GM21515 (cell line): ENCODE results near the gene KCTD6.

Experiments
- ATAC-seq: cut with Tn5 transposase; IDR thresholded peaks from one replicate; pipeline ENCODE4 v1.9.1; 2021; ENCODE audit not compliant: unreplicated experiment

KCTD6 gene

GRCh38 chr3:58491506-58492402, at the start of gene KCTD6:
TSS of gene KCTD6 (plus strand) at chr3:58492096. CDS start at chr3:58498756, 6,660 bp downstream.
- ATAC-seq: peak; percentile 93

DNA sequence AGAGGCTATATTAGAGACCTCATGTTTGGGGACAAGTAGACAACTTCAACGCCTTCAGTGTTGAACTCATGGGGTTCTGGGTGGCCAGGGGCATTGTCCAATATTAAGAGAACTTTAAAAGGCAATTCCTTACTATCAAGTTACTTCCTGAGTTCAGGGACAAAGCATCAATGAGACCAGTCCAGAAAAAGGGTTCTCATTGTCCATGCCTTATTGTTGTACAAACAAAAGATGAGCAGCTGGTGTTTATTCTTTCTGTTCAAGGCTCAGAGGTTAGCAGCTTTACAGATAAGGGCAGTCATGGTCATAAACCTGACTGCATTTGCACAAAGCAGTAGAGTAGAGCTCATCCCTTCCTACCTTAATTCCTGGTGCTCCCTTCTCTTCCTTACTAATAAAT, 39.7 kb upstream of the KCTD6 start:
- no peak for ATAC-seq

- ATAC-seq: no peak
These were observed 32.7 kb upstream of the KCTD6 start for GRCh38 chr3:58459160-58459559.

GRCh38 chr3:58462829-58463180, 29.1 kb upstream of the KCTD6 start:
- no peak for ATAC-seq

DNA sequence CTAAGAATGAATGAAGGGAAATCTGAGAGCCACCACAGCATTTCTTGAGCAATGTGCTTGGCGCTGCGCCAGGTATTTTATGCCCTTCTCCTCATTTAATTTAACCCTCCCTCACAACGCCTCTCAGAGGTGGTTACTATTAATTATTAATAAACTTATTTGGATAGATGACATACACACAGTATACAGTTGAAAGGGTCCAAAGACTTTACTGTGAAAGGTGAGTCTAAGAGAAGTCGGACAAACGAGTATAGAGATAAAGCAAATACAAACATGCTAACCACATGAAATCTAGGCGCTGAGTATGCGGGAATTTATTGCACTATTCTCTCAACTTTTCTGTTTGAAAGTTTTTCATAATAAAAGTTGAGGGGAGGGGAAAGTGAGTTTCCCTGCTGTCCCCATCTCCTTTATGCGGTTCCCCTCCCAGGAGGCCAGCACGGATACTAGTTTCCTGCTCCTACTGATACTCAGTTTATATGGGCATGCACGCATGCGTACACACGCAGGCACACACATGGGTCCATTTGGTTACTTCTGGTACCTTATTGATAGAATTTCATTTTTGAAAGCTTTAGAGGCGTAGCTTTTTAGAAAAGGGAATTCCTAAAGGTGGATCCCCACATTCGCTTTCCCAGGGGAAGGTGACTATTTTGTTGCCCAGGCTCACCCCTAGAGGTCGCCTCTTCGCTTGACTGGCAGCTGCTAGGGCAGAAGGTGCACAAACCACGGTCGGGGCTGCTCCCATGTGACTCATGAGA, 28.5 kb upstream of the KCTD6 start:
- ATAC-seq: peak; percentile 88

- ATAC-seq: no peak
These were observed 28.0 kb upstream of the KCTD6 start for GRCh38 chr3:58463942-58464271.

- no peak for ATAC-seq
These were observed 27.0 kb upstream of the KCTD6 start for GRCh38 chr3:58464866-58465265.

DNA sequence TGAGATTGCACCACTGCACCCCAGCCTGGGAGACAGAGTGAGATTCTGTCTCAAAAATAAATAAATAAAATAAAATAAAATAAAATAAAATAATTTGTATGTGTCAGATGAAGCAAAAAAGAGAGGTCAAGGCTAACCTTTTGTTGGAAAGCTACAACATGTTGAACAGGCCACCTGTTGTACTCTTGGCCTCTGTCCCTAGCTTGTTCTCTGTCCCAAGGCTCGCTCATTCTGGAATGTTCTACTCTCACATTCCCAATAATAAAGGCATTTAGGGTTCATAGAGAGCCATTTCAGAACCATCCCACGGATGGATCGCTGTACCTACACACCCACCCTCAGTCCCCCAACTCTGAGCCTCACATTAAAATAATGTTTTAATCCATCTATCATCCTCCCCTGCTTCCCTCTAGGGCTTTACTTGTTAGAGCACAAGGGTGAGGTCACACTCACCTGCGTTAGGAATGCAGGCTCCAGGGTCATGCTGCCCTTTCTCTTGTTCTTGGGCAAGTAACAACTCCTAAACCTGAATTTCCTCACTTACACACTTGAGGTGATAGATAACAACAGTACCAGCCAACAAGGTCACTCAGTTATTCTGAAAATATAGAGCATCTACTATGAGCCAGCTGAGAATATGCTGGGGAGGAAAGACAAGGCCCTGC, 24.9 kb upstream of the KCTD6 start:
- ATAC-seq: no peak

DNA sequence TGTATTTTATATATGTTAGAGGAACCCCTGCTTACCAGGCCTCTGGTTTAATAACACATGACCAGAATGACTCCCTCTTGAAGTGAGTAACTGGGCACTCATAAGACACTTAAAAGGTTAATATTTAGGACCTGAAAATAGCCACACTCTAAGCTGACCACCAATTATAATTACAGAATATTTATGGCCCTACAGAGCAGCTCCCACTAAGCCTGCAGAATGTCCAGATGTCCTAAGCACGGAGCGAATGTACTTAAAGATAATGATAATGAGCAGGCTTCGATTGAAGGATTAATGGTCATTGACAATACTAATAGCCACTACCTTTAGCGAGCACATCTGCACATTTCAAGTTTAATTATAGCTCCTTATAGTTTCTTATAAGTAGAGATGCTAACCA, 22.8 kb upstream of the KCTD6 start:
- no peak for ATAC-seq

DNA sequence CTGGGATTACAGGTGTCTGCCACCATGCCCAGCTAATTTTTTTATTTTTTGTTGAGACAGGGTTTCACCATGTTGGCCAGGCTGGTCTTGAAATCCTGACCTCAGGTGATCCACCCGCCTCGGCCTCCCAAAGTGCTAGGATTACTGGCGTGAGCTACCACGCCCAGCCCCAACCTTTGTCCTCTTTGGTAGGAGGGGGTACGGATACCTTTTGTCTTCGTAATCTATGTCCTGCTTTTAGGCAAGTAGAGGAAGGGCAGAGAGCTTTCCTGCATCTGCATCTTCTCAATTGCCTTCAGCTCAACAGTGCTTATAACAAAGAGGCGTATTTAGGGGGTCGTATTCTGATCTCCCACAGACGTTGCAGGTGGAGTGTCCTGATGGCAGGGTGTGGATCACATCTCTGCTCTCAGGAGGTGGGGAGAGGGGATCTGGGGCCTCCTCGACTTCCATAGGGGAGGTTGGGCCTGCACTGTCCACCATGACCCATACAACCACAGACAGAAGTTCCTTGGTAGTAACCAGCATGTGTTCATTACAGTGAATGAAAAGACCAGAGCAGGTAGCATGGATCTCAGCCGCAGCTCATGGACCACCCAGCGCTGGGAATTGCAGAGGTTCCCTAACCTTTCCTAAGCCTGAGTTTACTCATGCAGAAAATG, 21.4 kb upstream of the KCTD6 start:
- no peak for ATAC-seq

- ATAC-seq: no peak
These were observed 20.6 kb upstream of the KCTD6 start for GRCh38 chr3:58471025-58471887.

GRCh38 chr3:58473275-58473674, 18.6 kb upstream of the KCTD6 start:
- no peak for ATAC-seq

DNA sequence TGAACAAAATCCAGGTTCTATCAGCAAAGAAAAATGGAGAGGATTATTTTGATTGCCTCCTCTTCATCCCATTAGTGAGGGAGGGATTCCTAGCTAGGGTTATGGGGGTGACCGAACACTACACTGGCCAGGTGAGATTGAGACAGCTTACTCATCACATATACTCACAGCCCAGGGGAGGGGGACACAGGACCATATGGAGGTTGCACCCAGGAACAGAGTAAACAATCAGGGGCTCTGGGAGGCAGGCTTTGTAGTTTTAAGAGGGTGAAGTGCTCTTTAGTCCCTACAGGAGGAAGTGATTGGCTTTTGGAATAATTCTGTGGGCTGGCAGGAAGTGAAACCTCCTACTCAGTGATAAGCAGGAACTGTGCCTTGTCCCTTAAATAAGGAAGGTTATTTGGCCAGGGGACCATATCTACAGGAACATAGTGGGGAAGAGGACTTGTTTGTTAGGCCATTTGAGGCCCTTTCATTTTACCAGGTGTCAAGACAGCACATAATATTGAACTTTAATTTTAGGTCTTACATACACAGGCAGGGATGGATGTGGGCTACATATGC, 17.5 kb upstream of the KCTD6 start:
- no peak for ATAC-seq

DNA sequence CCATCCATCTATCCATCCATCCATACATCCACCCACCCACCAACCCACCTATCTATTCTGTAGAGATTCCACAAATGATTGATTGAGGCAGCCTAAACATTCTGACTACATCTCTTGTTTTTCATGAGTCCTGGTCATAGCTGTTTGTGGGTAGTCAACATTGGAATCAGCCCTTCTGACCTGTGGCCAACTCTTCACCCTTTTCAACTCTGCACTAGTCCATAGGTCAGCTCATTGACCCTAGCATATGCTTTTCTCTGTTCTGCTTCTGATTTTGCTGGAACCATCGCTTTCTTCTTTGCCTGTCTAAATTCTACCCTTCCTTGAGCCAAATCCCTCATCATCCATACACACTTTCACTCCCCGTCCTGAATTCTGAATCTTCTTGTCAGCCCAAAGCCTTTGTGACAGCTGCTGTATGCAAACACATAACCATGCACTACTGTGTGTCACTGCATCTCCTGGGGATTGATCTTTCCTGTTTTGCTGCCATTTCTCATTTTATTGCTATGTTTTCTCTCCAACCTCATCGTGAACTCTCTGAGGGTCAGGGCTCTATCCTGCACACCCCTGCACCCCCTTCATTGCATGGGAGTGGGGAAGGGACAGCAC, 16.8 kb upstream of the KCTD6 start:
- ATAC-seq: no peak

GRCh38 chr3:58478781-58479180, 13.1 kb upstream of the KCTD6 start:
- no peak for ATAC-seq

- ATAC-seq: no peak
These were observed 11.6 kb upstream of the KCTD6 start for GRCh38 chr3:58480309-58480708.

DNA sequence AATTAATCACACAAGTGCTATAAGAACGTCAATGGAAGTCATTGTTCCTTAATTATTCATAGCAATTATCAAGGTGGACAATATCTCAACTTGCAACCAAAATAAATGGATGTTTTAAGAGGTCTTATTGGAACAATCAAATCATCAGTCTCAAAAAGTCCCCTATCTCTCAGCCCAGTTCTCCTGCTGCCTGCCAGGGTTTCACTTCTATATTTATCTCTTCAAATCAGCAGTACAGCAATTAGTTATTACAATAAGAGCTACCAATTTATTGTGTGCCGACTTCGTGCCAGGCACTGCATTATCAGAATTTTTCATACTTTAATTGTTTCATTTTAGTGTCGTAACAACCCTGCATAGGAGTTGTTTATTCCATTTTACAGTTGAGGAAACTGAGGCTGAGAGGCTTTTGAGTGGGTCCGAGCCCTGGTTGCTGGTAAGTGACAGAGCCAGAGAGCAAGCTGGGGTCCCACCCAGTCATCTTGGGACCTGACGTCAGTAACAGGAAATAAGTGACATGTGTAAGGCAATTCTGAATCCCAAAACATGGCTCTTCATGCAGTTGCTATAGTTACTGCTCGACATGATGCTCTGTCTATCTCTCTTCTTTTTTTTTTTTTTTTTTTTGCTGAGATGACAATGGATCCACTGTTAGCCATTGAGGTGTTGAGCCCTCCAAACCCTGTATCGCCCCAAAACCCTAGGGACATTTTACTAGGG, 8.8 kb upstream of the KCTD6 start:
- no peak for ATAC-seq

GRCh38 chr3:58484045-58484721, 7.7 kb upstream of the KCTD6 start:
- ATAC-seq: no peak

DNA sequence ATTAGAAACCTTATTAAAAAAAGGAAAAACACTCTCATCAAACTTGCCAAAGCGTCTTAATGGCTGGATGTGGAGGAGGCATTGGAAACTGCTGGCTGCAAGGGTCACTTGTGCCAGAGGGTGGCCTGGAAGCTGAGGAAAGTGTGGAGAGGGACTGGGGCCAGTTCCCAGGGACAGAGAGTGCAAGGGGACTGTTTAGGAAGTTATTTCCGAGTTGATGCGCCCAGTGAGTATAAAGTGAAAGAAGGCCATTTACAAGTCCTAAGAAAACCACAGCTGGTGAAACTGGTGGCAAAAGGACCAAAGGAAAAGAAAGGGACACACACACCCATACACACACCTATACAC, 7.2 kb upstream of the KCTD6 start:
- no peak for ATAC-seq
